Left ventricle myocardium superior (tissue), 1 donor: Measurements from ENCODE around the gene PSMC5. TPM values are rescaled to one million over a fixed set of nuclear protein-coding genes. Genes with fewer than 3 reads are reported as not detected.

ENCODE experiments used
- ATAC-seq: fragments of 200-7000 bp; cut with Tn5 transposase; one replicate; pipeline ENCODE4 v1.9.1; 2020; ENCODE audit warnings: mild to moderate bottlenecking, moderate library complexity
- DNase-seq: peaks from one replicate; pipeline ENCODE4 v3.0.0-alpha.2; 2020
- intact Hi-C: fragments of 100-400 bp; cut with micrococcal nuclease; formaldehyde crosslinking; loops from one replicate; pipeline ENCODE4 v1.11.0; 2022
- total RNA-seq: library from RNA; stranded (reverse); fragmentation: NEBNext Ultra II Directional; extraction: Animal tissue kit (Norgen Biotek cat#: 25700); gene quantifications from one replicate; pipeline ENCODE4 v1.2.1, GENCODE V29; 2021
- donor health status: DM: no; HTN: yes; CAD: no; lungs with severe emphysema.

The PSMC5 gene
- total RNA-seq, 1 donor from 2014 or later, result 141 TPM

DNA sequence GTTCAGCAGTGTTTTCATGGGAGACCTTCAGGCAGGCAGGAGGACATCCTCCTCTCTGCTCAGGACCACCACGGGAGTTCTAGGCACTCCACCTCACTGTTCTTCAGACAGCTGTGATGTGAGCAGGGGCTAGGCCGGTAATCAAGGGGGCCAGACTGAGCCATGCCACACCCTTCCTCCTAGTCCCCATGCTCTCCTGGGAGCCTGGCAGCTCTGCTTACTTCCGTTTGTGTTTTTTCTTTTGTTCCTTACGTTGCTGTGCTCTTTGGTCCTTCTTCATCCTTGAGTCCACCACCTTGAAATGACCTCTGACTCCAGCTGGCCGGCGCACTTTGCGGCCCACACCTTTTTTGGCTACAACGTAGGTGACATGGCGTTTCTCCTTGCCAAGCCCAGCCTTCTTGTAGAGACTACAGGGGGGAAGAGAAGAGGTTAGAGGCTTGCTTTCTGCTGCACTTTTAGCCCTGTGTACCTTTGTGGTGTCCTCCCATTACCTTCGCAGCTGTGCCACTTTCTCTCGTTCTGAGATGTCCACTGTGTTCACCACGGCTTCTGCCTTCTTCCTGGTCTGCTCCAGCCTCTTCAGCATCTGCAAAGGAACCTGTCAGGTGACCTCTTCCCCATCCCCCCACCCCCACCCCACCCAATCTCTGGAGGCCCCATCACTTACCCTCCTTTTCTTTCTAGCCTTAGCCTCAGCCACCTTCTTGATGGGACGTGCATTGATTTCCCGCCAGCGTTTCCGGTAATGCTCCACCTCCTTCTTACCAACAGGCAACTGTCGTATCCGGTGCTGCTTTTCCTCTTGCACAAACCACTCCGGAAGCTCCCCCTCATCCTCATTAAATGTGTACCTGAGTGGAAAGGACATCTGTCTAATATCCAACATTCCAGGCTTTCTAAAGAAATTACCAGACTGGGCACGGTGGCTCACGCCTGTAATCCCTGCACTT, 7.4 kb upstream of the PSMC5 start:
- intact Hi-C loops, result no loop called here
- ATAC-seq, result no peak
- no peak for DNase-seq

DNA sequence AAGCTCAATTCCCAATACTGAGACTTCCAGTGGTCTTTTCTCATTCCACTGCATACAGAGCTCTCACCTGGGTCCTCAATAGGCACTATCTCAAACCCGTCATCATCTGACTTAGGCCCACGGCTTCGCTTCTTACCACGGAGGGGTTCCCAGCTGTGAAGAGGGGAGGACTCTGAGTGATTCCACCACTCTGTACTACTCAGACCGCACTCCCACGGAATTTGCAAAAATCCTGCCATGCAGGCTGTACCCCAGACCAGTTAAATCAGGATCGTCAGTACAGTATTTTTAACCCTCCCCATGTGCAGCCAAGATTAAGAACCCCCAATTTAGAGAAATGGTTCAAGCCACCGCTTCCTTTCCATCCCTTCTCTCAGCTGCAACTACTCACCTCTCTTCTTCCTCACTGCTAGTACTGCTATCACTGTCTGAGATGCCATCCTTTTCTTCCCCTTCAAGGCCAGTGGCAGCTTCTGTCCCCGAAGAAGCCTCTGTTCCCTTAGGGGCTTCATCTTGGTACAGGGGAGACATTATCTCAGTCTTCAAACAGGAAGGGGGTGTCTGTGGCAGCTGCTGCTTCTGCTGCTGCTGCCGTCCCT, 6.2 kb upstream of the PSMC5 start:
- ATAC-seq (no peak), DNase-seq (no peak)
- intact Hi-C loops, result no loop called here

DNA sequence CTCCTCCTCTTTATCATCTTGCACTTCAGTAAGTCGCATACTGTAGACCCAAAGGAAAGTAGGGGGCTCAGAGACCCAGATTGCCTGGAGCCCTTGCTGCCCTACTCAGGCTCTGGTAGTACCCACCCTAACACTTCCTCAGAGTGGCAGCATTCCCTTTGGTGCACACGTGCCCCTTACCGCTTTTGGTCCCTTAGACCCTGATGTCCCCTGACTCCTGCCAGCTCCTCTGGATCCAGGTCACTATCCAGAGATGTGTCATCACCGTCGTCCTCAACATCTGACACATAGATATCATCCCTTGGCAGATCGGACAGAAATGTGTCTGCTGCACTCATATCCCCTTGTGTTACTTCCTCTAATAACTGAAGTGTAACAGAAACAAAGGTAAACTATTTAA, 5.4 kb upstream of the PSMC5 start:
- ATAC-seq (no peak), DNase-seq (no peak)
- intact Hi-C loops, result no loop called here

DNA sequence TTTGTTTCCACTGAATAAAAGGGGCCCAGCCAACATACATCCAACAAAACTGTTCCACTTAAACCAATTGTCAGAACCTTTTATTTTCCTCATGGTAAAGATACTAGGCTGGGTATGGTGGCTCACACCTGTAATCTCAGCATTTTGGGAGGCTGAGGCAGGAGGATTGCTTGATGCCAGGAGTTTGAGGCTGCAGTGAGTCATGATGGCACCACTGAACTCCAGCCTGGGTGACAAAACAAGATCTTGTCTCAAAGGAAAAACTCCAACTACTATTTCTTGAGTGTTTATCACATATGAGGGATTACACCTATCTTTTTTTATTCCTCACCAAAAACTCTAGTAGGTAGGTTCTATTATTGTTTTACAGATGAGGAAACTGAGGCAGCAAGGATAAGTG, 4.7 kb upstream of the PSMC5 start:
- DNase-seq (no peak), ATAC-seq (no peak)
- intact Hi-C loops, result no loop called here

DNA sequence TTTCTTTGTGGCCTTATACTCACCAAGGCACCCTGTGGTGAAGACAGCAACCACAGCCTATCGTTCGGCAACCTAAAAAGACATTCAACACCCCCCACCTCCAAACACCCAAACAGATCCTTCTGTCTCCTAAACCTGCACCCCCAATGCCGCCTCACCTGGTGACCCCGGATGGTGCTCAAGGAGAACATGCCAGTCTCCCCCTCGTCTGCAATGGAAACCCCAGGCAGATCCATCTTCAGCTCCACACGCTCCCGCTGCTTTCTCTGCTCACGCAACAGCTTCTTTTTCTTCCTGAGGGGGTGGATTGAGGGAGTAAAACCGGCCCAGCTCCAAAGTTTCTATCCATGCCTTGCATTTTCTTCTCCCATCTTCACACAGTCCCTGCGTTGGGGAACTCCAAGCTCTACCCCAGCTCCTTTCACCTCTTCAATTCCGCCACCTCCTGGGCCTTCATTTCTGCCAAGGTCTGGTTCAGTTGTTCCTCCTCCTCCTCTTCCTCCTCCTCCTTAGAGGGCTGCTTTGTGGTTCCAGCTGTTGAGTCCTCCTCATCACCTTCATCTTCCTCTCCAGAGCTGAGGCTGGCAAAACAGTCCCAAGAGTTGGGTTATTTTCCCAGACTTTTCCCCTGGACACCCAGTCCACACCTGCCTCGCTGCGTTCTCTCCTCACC, 3.4 kb upstream of the PSMC5 start:
- intact Hi-C loops, result no loop called here
- DNase-seq, result no peak
- ATAC-seq, result no peak

DNA sequence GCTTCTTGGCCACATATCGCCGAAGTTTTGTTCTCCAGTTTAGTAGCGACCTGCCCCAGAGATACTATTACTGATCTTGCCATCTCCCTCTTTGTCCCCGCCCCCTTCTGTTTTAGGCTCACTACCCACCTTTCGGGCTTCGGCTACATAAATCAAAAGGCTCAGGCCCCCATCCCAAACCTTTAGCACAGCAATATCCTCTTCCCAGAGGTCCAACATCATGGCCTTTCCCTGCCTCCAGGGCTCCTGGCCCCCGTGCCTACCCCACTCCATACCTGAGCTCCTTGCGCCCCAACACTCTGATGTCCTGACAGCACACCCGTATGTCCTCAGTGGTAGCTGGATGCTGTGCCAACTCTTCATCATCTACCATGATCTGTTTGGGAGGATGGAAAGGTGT, 2.9 kb upstream of the PSMC5 start:
- intact Hi-C loops, result no loop called here
- DNase-seq, result no peak
- ATAC-seq, result no peak

DNA sequence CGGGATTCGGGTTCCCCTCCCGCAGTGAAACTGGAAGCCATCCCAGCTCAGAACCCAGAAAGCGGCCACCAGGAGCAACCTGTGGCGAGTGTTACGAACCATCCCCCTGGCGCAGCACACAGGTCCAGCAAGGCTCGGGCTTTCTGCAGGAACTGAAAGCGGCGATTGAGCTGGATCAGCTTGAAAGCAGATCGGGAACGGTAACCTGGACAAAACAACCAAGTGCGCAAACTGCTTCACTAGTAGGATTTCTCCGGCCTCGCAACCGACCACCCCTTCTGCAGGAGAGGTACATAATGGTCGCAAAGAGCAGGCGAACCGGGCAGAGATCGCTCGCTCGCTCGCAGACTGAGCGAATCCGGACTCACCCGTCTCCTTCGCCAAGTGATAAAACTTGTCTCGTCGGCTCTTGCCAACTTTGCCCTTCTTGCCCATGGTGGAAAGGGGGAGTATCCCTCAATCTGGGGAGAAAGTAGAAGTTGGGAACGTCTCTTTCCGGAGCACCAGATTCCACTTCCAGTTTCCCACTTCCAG, 696 bp upstream of the PSMC5 start:
- ATAC-seq, result peak; percentile 3
- DNase-seq, result no peak
- intact Hi-C loops, result no loop called here

DNA sequence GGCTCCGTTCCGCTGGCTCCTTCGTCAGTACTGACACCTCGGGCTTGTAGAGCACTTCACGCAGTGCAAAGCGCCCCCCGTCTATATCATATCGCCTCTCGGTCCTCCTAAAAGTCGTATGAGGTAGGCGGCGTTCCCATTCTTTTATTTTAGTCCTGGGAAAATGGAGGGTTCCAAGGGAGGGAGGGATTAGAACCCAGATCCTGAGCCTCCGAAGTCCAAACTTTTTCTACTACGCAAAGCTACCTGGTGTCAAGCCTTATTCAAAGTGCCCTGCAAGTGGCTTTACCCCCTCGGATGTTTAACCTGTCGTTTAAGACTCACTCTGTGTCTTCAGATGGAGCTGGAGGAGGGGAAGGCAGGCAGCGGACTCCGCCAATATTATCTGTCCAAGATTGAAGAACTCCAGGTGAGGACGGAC, 580 bp downstream of the PSMC5 start:
- ATAC-seq, result no peak
- intact Hi-C loops, result no loop called here
- no peak for DNase-seq

DNA sequence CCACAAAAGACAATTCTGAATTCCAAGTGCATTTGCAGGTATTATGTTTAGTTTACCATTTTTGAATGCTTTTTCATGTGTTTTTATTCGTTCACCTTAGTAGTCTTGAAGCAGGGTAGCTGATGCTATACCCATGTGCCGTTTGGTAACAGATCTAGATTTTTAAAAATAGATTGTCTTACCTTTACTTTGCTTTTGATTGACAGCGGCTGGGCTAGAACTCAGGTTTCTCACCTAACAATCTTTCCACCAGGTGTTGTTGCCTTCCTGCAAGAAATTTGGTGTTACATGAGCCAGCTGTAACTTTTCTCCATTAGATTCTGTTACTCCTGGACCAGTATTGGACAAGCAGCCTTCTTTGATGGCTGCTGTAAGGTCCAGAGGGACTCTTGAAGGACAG, 1.7 kb downstream of the PSMC5 start:
- DNase-seq, result no peak
- ATAC-seq, result no peak
- intact Hi-C loops, result no loop called here

DNA sequence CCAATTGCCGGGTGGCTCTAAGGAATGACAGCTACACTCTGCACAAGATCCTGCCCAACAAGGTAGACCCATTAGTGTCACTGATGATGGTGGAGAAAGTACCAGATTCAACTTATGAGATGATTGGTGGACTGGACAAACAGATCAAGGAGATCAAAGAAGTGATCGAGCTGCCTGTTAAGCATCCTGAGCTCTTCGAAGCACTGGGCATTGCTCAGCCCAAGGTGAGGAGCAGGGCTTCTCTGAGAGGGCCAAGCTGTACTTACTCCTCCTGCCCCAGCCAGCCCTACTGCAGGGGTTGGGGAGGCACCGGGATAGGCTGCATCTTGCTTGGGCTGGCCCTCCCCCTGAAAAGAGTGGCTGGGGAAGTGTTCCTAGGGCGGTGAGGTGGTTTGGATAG, 3.0 kb downstream of the PSMC5 start:
- ATAC-seq (no peak), DNase-seq (no peak)
- intact Hi-C loops, result no loop called here

DNA sequence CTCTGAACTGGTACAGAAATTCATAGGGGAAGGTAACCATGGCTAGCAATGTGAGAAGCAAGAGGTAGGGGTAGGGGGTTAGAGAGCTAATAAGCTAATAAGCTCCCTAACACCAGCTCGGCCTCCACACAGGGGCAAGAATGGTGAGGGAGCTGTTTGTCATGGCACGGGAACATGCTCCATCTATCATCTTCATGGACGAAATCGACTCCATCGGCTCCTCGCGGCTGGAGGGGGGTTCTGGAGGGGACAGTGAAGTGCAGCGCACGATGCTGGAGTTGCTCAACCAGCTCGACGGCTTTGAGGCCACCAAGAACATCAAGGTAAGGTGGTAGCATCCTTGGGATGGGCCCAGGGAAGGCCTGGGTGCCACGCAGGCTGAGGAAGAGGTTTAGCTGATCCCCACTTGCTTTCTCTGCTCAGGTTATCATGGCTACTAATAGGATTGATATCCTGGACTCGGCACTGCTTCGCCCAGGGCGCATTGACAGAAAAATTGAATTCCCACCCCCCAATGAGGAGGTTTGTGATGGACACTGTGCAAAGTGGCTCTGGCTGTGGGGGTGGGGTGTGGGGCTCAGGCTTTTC, 3.8 kb downstream of the PSMC5 start:
- ATAC-seq (no peak), DNase-seq (no peak)
- intact Hi-C loops, result no loop called here

DNA sequence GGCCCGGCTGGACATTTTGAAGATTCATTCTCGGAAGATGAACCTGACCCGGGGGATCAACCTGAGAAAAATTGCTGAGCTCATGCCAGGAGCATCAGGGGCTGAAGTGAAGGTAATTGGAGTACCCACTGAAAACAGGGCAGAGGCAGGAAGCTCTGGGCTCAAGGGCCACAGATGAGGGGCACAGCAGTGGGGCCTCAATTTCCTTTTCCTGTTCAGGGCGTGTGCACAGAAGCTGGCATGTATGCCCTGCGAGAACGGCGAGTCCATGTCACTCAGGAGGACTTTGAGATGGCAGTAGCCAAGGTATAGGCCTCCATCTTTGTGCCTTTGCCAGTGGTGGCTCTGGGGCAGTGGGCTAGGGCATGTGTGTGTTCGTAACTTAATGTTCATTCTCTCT, 4.3 kb downstream of the PSMC5 start:
- no peak for ATAC-seq
- intact Hi-C loops, result no loop called here
- no peak for DNase-seq

DNA sequence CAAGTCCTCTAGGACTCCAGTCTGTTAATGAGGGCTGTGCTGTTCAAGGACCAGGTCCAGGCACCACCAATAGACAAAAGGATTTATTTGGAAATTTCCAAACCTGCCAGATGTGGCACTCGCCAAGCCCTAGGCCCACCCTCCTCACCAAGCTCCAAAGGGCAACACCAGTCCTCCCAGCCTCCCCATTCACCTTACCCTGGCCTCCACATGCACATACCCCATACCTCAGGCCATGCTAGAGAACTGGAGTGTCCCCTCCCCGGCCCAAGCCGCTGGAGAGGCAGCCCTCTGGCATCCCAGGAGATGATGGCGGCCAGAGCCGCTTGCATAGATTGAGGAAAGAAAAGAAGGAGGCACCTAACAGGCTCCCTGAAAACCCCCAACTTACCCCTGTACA, 4.8 kb downstream of the PSMC5 start:
- DNase-seq (no peak), ATAC-seq (no peak)
- intact Hi-C loops, result no loop called here

DNA sequence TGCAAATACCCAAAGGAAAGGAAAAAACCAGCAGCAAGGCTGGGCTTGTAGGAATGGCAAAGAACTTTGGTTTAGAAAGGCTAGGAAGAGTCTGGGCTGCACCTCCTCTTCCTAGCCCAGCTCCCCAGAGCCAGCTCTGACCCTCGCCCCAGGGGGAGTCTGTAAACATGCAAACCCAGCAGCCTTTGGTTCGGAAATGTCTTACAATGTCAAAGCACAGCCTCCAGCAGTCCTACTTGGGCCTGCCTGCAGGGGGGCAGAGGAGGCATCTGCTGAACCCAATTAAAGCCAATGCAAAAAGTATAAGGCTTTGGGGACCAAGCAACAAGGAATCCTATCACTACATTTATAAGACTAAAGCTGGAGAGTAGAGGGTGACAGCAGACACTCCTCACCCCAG, 5.2 kb downstream of the PSMC5 start:
- no peak for DNase-seq
- intact Hi-C loops, result no loop called here
- no peak for ATAC-seq

DNA sequence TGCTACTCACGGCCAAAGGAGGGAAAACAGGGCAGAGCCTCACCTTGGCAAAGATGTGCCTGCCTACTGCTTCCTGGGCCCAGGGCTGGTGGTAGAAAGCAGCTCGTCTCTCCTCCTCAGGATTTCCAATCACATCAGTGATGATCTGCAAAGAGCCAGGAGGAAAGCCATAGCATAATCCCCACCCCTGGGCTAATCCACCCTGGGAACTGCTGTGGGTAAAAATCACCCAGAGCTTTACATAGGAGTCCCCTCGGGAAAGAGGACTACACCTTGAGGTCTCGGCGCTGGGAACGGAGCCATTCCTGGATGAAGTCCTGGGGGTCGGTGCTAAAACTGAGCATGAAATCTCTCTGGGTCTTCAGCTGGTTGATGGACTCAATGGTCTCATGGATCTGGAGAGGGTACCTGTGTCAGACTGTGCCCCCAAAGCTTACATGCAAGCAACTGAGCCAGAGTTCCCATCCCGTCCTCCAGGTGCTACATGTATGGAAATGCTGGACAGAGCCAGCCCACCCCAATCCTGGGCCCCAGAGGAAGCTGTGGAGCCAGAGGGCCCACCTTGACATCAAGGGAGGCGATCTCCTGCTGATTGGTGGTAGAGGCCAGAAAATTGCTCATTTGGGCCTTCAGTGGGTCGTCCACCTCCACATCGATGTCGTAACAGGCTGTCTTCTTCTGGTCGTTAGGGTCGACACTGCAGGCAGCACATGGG, 6.0 kb downstream of the PSMC5 start:
- no peak for ATAC-seq
- DNase-seq, result no peak
- intact Hi-C loops, result no loop called here

DNA sequence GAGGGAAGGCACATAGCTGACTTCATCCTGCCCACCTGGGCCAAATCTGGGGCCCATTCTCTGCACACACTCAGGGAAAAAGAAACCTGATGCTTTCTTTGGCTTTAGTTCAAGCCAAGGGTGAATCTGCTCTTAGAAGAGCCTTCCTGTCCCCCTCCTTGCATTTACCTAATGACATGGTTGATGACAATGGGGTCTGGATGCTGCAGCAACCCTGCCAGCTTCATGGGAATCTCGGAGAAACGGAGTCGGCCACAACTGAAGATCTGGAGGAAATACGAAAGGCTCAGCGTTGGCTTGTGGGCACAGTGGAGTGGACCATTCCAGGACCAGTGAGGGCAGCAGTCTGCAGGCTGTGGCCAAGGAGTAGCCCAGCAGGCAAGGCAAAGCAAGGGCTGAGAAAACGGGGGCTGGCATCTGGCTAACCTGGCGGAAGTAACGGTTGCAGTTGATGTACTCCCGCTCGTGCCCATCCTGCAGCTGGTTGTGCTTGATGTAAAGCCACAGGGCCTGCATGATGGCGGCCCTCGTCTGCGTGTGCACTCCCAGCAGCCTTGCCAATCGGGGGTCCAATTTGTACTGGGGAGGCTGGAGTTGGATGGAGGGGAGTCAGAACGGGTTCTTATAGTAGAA, 6.6 kb downstream of the PSMC5 start:
- no peak for DNase-seq
- ATAC-seq, result no peak
- intact Hi-C loops, result no loop called here

DNA sequence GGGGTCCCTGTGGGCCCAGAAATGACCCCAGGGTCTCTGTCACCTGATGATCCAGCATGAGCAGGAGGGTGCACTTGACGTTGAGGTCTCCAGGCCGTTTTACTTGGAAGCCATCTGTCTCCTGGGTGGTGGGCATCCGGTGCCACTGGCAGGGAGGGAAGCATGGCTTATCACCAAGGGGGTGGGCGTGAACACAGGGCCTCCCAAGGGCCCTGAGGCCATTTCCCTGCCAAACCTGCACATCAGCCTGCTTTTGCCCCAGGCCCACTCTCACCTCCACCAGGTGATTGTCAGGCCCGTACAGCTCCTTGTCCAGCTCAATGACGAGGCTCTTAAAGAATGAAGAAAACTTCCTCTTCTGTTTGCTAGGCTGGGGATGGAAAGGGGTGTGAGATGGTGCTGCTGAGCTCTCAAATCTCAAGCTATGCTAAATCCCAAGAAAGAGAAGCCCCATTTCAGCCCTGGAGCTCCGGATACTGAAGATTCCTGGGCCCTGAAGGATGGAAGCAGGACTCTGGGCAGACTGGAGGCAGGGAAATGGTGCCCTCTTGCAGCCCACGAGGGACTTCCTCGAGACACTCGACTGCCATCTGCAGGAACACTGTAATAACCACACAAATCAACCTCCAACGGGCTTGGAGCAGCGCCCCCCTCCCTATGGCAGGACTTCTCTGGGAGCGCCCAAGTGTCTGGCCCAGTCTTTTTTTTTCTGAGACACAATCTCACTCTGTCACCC, 7.4 kb downstream of the PSMC5 start:
- intact Hi-C loops, result no loop called here
- no peak for DNase-seq

DNA sequence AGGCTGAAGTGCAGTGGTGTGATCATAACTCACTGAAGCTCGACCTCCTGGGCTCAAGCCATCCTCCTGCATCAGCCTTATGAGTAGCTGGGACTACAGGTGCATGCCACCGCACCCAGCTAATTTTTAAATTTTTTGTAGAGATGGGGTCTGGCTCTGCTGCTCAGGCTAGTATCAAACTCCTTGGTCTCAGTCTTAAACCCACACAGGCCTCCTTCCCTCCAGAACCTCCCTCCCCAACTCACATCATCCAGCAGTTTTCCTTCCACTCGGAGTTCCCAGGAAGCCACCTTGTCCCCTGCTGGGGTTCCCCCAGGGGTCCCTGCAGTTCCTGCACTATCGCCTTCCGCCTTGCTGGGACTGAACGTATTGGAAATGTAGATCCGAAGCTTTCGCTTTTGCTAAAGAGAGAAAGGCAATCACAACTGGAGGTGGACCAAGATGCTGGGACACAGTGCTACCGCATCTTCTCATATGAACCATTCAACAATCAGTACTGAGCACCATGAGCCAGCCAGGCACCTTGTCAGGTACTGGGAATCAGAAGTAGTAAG, 8.0 kb downstream of the PSMC5 start:
- DNase-seq (no peak), ATAC-seq (no peak)
- intact Hi-C loops, result no loop called here

More for the DNA sequence above, 7.4 kb downstream of the PSMC5 start:
- ATAC-seq, result no peak
